ENCODE measurements around the gene HSD17B11. TPM values are rescaled to one million over a fixed set of nuclear protein-coding genes. Genes with fewer than 3 reads are reported as not detected.
"Not testable (repeated sequence)": the region's sequence is repeated elsewhere in the genome, so short reads cannot be mapped to it uniquely, and the experiment has no call there.

HSD17B11 gene
- total and polyA plus RNA-seq, 12 donors, result 4.6 to 25.4 (median 12.2) TPM

GRCh38 chr4:87353592-87353991 is 37.4 kb downstream of the HSD17B11 start:
- WGBS, 2 donors, result 3 to 15% methylated on average over 3 of the region's 3 CpGs
- Histone ChIP-seq H3K4me1 (peaks cover 0 to 19% (median 6%) of the 10 kb centered on the region in 9 donors), H3K27me3 (no peaks in the 10 kb centered on the region), H3K4me3 (no peak overlapping the region), H3K27ac (peak overlapping the region in 7 of 10 donors; percentile 14 to 75 (median 47)), H3K36me3 (peaks cover 0 to 44% (median 6%) of the 10 kb centered on the region in 9 donors), H3K9me3 (no peaks in the 10 kb centered on the region)
- intact Hi-C loops (cut with DNase I), result loop anchor here in 3 of 10 donors (5.0 kb wide), 4 partner anchors 114 to 494 kb away; no protein-coding TSS in a partner anchor
- TF ChIP-seq, protein P1, sequence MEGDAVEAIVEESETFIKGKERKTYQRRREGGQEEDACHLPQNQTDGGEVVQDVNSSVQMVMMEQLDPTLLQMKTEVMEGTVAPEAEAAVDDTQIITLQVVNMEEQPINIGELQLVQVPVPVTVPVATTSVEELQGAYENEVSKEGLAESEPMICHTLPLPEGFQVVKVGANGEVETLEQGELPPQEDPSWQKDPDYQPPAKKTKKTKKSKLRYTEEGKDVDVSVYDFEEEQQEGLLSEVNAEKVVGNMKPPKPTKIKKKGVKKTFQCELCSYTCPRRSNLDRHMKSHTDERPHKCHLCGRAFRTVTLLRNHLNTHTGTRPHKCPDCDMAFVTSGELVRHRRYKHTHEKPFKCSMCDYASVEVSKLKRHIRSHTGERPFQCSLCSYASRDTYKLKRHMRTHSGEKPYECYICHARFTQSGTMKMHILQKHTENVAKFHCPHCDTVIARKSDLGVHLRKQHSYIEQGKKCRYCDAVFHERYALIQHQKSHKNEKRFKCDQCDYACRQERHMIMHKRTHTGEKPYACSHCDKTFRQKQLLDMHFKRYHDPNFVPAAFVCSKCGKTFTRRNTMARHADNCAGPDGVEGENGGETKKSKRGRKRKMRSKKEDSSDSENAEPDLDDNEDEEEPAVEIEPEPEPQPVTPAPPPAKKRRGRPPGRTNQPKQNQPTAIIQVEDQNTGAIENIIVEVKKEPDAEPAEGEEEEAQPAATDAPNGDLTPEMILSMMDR (IDR thresholded peaks at IDR 0.05), result peak; percentile 46 to 82 (median 66)
- peak; percentile 27 to 63 for DNase-seq
- ATAC-seq, result peak in 6 of 8 donors; percentile 61 to 93 (median 76)

- no peak overlapping the region for H3K27ac ChIP-seq
- H3K27me3 ChIP-seq, result no peaks in the 10 kb centered on the region
- DNase-seq (no peak), ATAC-seq (no peak)
- intact Hi-C loops (cut with DNase I), result no loop called here
- no peaks in the 10 kb centered on the region for H3K4me1 ChIP-seq
- H3K36me3 ChIP-seq, result peaks cover 0 to 49% (median 7%) of the 10 kb centered on the region in 9 donors
- H3K4me3 ChIP-seq, result no peak overlapping the region
- TF ChIP-seq, protein P1 (IDR thresholded peaks at IDR 0.05), result no peak
- H3K9me3 ChIP-seq, result peaks cover 0 to 29% (median 13%) of the 10 kb centered on the region in 11 donors
These were observed 45.8 kb downstream of the HSD17B11 start for GRCh38 chr4:87345139-87345538.

DNA sequence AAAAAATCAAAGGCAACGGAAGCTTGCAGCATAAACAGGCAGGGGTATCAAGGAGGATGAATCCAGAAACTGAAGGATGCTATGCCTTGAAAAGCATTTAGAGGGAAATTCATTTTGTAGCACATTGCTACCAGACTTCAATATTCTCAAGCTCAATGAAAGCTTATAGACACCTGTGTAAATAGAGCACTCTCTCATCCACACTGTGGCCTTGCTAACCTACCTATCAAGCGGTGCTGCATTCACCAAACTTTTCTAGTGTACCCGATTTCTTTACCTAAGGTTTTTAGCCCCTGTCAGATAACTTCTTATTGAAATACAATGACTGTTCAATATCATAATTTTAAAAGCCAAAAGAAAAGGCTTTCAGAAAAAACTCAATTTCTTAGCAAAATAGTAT is 48.1 kb downstream of the HSD17B11 start:
- ATAC-seq, result no peak

DNA sequence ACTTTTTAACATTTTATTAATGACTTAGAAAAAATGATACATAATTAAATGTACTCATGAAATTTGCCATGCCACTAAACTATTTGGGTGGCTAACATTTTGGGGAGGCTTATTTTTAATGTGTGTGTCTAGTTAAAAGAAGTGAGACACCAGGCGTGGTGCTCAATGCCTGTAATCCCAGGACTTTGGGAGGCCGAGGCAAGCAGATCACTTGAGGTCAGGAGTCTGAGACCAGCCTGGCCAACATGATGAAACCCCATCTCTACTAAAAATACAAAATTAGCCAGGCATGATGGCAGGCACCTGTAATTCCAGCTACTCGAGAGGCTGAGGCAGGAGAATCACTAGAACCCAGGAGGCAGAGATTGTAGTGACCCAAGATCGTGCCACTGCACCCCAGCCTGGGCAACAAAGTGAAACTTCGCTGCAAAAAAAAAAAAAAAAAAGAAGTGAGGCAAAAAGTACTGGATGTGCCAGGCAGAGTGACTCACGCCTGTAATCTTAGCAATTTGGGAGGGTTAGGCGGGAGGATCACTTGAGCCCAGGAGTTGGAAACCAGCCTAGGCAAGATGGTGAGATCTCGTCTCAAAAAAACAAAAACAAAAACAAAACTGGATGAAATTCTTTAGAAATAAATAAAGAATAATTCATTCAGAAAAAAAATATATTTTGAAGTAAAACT is 48.9 kb downstream of the HSD17B11 start:
- ATAC-seq, result peak in 5 of 8 donors; percentile 31 to 69 (median 47)
- H3K4me3 ChIP-seq; DNase-seq; H3K27me3 ChIP-seq; intact Hi-C loops (cut with DNase I); H3K4me1 ChIP-seq; H3K27ac ChIP-seq: not testable (repeated sequence)
- 73 to 75% methylated on average over 8 of the region's 8 CpGs for WGBS, 2 donors
- Histone ChIP-seq H3K9me3 (peaks cover 0 to 29% (median 13%) of the 10 kb centered on the region in 11 donors), H3K36me3 (peaks cover 0 to 80% (median 22%) of the 10 kb centered on the region in 9 donors)

More for the DNA sequence above, 48.1 kb downstream of the HSD17B11 start:
- H3K4me1 ChIP-seq, result no peaks in the 10 kb centered on the region
- H3K36me3 ChIP-seq, result peaks cover 0 to 72% (median 18%) of the 10 kb centered on the region in 9 donors
- H3K27me3 ChIP-seq, result no peaks in the 10 kb centered on the region
- no peak overlapping the region for H3K27ac ChIP-seq
- 94 to 95% methylated on average over 3 of the region's 3 CpGs for WGBS, 2 donors
- DNase-seq, result no peak
- TF ChIP-seq, protein P1 (IDR thresholded peaks at IDR 0.05), result no peak
- H3K4me3 ChIP-seq, result no peak overlapping the region
- intact Hi-C loops (cut with DNase I), result no loop called here
- H3K9me3 ChIP-seq, result peaks cover 0 to 29% (median 13%) of the 10 kb centered on the region in 11 donors

- Histone ChIP-seq H3K27me3 (no peaks in the 10 kb centered on the region), H3K36me3 (peaks cover 0 to 84% (median 19%) of the 10 kb centered on the region in 9 donors), H3K4me3 (no peak overlapping the region), H3K4me1 (no peaks in the 10 kb centered on the region), H3K9me3 (peaks cover 0 to 6% (median 0%) of the 10 kb centered on the region in 11 donors), H3K27ac (no peak overlapping the region)
- TF ChIP-seq, protein P1 (IDR thresholded peaks at IDR 0.05), result no peak
- intact Hi-C loops (cut with DNase I), result no loop called here
- 85 to 86% methylated on average over 2 of the region's 2 CpGs for WGBS, 2 donors
- peak in 1 of 8 donors; percentile 31 for ATAC-seq
- DNase-seq, result no peak
These were observed 51.5 kb downstream of the HSD17B11 start for GRCh38 chr4:87339440-87339839.
